ENCODE measurements around the gene DLX1.
"Not testable (repeated sequence)": the region's sequence is repeated elsewhere in the genome, so short reads cannot be mapped to it uniquely, and the experiment has no call there.

The DLX1 gene

DNA sequence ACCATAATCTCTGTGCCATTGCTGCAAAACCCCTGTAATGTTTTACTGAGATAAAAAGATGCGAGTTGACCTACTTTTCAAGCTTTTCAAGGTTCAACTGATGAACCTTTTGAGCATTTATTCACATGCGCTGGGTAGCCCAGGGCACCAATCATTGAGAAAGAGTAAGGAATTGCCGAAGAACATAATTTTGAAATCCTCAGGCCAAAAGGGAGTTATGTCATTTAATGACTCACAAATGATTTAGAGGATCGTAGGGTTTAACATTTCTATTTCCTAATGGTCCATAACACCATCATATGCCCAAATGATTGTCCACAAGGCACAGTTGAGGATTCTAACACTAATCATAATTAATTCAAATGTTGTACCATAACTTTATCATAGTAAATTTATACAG is 20.2 kb upstream of the DLX1 start:
- no peak for DNase-seq (ENCODE audit: low spot score)

- no peak for DNase-seq (ENCODE audit: low spot score)
Measured at GRCh38 chr2:172066394-172066886, 18.9 kb upstream of the DLX1 start.

- DNase-seq (ENCODE audit: low spot score) = not testable (repeated sequence)
Measured at GRCh38 chr2:172067905-172068304, 17.4 kb upstream of the DLX1 start.

DNA sequence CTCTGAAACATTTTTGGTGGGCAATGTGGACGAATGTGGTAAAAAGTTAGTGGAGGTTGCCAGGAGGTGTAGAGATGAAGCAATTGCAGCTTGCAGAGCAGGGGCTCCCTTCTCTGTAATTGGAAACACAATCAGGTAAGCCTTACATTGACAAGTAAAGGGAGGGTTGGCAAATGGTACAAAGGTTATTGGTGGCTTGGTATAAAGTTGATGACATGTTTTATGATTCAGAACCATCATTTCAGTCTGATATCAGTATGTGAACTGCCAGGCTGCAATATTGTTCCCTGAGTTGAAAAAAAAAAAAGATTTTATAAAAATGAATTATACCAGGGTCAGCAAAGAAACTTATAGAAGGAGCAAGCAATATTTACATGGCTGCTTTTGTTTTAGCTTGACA is 14.4 kb upstream of the DLX1 start:
- no peak for DNase-seq (ENCODE audit: low spot score)

DNA sequence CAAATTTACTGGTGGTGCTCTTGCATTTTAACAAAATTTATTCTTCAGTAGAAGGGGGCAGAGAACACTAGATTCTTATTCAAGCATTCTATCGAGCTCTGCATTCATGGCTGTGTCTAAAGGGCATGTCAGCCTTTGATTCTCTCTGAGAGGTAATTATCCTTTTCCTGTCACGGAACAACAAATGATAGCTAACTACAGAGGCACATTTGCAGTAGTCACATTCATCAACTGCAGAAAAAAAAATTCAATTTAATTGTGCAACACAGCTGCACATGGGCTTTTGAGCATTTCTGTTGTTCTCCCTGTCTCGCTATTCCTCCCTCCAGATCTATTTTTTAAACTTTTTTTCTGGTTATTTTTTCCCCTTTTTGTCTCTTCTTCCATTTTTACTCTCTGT is 13.0 kb upstream of the DLX1 start:
- no peak for DNase-seq (ENCODE audit: low spot score)

- DNase-seq (ENCODE audit: low spot score) = no peak
Measured at GRCh38 chr2:172072706-172073105, 12.6 kb upstream of the DLX1 start.

DNA sequence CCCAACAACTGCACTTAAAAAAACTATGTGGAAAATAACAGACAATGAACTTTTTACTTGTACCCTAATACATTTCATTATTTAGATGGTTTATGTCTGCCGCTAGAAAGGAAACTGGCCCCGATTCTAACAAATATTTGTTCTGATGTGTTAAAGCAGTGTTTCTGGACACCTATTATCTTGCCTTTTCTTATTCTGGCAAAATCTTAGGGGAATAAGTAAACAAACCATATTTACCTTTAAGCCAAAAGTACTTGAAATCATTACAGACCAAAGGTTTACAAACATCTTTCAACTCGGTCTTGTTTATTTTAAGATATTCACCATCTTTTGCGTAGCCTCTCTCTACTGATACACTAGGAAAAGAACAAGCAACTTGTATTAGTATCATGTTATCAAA is 11.8 kb upstream of the DLX1 start:
- no peak for DNase-seq (ENCODE audit: low spot score)

- no peak for DNase-seq (ENCODE audit: low spot score)
Measured at GRCh38 chr2:172074254-172074653, 11.1 kb upstream of the DLX1 start.

DNA sequence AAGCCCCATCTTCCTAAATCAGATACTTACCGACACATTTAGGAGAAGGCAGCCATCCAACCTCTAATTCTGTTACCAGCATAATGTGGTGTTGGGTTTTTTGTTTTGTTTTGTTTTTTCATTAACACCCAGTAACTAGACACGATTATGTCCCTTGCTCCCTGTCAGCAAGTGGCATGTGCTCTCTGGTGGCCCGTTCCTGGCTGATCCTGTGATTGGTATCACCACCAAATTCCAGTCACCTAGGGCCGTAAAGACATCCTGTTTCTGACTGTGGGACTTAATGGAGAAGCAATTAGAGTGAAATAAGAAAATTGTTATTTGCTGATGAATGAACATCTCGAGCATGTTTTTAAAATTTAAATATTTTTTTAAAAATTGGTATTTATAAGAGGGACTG is 5.9 kb upstream of the DLX1 start:
- no peak for DNase-seq (ENCODE audit: low spot score)

DNA sequence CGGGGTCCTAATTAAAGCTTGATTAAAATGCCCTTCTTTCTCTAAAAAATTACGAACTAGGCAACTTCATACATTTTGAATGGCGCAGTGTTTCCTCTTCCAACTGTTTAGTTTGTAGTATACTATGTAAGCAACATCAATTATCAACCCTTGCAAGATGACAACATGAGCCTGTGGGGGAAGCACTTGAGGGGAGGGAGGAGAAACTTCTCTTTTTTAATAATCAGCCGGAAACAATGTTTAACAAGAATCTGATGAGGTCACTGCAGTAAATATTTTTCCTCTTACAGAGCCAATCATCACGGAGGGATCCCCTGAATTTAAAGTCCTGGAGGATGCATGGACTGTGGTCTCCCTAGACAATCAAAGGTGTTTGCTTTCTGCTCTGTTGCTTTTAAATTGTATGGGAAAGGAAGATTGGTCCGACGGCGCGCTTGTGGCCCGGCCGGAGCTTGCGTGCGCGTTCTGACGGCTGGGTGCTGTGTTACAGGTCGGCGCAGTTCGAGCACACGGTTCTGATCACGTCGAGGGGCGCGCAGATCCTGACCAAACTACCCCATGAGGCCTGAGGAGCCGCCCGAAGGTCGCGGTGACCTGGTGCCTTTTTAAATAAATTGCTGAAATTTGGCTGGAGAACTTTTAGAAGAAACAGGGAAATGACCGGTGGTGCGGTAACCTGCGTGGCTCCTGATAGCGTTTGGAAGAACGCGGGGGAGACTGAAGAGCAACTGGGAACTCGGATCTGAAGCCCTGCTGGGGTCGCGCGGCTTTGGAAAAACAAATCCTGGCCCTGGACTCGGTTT is 5.3 kb upstream of the DLX1 start:
- DNase-seq (ENCODE audit: low spot score) = no peak

DNA sequence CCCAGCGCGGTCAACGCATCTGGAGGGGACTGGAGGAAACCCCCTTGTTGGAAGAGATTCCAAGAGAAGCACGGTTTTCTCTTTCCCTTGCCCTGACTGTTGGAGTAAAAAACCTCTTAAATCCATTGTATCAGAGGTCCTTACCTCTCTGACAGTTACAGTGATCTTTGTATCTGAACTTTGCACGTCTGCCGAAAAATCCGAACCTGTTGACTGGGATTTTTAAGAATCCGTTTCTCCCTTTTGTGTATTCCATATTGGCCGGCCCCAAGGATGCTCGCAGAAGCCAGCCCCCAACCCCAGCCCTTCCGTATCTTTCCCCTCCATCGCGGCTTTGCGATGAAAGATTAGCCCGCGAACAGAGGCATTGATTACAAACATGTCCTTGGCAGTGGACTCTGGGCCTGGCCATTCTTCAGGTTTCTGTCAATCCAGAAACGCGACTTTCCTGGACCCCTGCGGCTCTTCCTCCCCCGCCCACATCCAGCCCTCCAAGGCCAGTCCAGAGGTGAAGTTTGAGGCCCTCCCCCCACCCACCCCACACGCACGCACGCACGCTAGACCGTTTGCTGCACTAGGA is 4.6 kb upstream of the DLX1 start:
- DNase-seq (ENCODE audit: low spot score) = no peak

- DNase-seq (ENCODE audit: low spot score) = no peak
Measured at GRCh38 chr2:172081221-172082022, 3.9 kb upstream of the DLX1 start.

GRCh38 chr2:172082105-172082943 is 3.0 kb upstream of the DLX1 start:
- peak; percentile 70 for DNase-seq (ENCODE audit: low spot score)

DNA sequence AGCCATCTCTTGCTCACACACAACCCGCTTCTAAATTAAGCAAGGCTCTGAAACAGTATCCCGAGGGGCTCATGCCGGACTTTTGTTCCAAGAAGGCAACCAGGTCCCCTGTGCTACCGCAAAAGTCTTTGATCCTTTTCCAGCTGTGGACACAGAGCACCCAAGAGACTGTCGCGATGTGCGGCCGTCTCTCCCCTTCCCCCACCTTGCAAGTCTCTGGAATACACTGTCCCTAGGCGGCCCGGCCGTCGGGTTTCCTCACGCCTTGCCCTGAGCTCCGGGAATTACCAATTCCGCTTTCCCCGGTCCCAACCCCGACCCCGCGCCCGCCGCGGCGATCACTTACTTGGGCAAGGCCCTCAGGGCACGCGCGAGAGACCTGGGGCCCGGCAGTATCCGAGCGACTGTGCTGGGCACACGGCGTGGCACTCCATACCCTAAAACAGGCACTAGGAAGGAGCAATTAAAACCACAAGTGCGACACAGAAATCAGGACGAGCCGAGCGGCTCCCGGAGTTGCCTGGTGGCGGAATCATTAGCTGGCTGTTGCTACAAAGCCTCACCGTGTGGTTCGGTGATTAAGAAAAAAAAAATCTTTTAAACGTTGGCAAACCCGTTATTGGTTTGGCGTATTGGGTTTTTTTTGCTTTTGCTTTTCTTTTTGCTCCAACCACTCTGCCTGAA is 2.2 kb upstream of the DLX1 start:
- no peak for DNase-seq (ENCODE audit: low spot score)

DNA sequence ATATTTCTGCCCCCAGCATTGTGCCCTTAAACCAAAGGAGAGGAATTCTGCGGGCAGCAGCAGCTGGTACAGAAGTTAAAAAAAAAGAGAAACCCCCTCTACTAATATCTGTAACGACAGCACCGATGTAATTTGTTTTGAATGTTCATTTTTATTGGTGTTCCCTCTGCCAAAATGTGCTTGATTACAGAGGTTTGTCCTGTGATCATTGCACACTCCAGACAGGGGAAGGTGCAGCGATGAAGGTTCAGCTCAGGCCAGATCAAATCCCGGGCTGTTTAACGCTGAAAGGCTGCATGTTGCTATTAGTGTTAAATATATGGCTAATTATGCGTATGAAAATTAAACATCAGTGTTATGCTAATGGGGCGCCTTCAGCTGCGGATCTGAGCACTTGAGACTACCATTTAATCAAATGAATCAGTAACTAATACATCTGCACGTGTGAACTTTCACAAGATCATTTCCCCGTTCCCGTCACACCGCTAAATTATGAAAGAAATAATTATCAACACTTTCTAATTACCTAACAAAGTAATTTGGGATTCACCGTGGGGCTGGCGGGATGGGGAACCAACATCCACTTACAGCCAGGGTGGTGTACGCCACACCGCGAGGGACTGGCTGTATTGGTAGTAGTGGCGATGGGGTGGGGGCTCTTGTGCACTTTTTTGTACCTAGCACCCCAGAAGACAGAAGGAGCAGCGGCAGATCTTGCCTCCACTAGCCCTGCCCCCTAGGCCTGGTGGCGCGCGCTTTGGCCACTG is 1.5 kb upstream of the DLX1 start:
- DNase-seq (ENCODE audit: low spot score) = no peak

DNA sequence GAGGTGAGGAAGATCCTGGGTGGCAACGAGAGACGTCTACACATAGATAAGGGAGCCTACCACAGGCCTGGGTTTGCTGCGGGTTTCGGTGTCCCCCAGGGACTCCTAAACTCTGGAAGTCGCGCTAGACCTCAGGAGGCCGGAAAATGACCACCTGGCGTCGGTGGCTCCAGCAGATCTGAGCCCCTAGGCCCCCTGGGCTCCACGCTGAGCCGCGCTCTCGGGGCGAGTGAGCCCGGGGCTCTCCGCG is 987 bp upstream of the DLX1 start:
- no peak for DNase-seq (ENCODE audit: low spot score)

DNA sequence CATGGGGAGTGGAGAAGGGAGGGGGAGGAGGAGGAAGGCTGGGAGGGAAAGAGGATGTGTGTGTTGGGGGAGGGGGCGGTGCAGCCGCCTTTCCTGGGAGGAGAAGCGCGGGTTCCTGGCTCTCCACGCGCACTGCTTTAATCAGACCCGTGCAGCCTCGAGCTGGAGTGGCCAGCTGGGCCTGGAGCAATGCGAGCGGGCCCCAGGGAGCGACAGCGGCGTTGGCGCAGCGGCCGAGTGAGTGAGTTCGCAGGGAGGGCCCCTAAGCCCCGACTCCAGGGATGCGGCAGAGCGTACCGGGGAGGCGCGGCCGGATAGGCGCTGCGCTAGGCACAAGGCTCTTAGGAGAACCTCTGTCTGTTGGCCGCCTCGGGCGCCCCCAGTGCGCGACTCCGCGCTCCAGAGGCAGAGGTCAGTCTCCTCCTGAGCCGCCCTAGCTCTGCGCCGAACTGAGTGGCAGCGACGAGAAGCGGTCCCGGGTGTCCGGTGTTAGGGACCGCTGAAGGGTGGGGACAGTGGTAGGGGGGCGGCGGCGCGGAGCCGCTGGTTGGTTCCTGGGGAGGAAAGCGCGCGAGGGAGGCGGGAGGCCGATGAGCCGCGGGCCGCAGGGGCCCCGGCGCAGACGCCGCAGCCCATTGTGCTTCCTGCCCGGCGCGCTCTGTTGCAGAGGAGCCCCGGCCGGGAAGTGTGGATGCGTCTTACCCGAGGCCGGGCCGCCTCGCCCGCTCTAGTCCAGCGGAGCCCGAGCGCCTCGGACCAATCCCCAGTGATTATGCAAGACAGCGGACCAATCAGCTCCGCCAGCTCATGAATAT is 455 bp upstream of the DLX1 start:
- DNase-seq (ENCODE audit: low spot score) = peak; percentile 95

DNA sequence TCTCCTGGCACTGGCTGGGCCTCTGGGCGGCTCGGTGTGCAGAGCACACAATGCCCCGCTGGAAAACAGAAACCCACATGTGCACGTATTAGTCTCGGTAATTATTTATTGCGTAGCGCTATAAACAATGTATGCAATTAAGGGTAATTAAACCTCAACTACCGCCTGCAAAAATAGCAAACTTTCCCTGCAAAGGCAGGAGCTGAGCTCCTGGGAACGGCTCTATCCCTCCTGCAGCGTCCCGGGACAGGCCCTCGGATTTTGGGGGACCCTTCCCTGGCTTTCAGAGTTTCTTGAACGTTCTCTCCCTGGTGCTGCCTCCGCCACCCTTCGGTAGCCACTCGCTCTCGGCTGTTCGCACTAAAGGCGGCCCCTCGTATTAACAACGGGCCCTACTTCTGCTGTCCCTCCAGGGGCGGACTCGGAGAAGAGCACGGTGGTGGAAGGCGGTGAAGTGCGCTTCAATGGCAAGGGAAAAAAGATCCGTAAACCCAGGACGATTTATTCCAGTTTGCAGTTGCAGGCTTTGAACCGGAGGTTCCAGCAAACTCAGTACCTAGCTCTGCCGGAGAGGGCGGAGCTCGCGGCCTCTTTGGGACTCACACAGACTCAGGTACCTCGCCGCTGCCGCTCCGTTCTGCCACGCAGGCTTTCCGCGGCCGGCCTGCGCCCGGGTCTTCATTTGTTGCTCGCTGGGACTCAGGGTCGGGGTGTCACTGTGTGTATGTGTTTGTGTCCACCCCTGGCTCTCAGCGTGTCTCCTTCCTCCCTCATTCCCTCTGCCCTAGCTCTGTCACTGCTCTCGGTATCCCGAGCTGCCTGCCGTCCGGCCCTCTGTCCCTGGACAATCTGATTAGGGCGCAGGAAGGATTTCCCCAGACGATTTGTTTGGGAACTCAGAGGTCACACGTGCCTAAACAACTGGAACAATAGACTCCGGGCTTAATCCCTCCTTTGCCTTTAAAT is 1.2 kb downstream of the DLX1 start:
- peak; percentile 62 for DNase-seq (ENCODE audit: low spot score)

GRCh38 chr2:172087207-172087779 is 2.0 kb downstream of the DLX1 start:
- no peak for DNase-seq (ENCODE audit: low spot score)
